22Rv1 (cell line): ENCODE data around the gene NEUROG1.

Experiments
- CTCF ChIP-seq: fragments of 450-650 bp; IDR thresholded peaks from 2 replicates; pipeline ENCODE4 v1.5.1; 2017; ENCODE audit warnings: mild to moderate bottlenecking
- ZFX ChIP-seq: fragments of 450-650 bp; IDR thresholded peaks from 2 replicates; pipeline ENCODE4 v1.6.1; 2017; ENCODE audit warnings: antibody characterized with exemption, borderline replicate concordance

DNA sequence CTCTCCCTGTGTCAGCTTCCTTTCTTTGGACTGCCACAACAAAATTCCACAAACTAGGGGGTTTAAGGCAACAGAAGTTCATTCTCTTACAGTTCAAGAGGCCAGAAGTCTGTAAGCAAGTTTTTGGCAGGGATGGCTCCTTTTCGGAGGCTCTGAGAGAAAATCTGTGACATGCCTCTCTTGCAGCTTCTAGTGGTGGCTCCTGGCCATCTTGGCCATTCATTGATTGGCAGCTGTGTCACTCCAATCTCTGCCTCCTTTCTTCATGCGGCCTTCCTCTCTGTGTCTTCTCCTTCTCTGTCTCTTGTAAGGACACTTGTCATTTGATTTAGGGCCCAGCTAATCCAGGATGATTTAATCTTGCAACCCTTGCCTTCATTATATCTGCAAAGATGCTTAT, 2.0 kb upstream of the NEUROG1 start:
- TF ChIP-seq CTCF (no peak), ZFX (no peak)
